ENCODE measurements around the gene TPI1.
A peak's percentile ranks its signal among the peaks of the same experiment; 100 is the strongest.
"Not testable (repeated sequence)": the region's sequence is repeated elsewhere in the genome, so short reads cannot be mapped to it uniquely, and the experiment has no call there.

Gene TPI1

DNA sequence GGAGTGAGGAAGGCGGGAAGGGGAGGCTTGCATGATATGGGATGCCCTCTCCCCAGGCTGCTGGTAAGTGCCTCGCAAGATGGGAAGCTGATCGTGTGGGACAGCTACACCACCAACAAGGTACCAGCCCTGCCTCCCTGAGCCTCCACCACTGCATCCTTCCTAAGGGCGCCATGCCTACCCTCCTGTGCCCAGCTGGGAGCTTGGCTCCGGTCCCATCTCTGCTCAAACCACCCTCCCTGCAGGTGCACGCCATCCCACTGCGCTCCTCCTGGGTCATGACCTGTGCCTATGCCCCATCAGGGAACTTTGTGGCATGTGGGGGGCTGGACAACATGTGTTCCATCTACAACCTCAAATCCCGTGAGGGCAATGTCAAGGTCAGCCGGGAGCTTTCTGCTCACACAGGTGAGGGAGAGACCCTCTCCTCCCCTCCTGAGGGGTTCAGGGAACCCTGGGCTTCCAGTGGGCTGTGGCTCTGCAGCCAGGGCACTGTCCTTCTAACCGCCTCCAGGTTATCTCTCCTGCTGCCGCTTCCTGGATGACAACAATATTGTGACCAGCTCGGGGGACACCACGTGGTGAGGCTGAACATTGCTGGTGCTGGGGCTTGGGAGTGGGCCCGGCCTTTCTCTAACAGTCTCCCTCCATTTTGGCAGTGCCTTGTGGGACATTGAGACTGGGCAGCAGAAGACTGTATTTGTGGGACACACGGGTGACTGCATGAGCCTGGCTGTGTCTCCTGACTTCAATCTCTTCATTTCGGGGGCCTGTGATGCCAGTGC, 24.0 kb upstream of the TPI1 start:
- DNase-seq (ENCODE audit: extremely low read depth in 1 of 2, low read depth in 1 of 2) = no peak

GRCh38 chr12:6845395-6845794, 21.9 kb upstream of the TPI1 start:
- no peak for DNase-seq (ENCODE audit: extremely low read depth in 1 of 2, low read depth in 1 of 2)

DNA sequence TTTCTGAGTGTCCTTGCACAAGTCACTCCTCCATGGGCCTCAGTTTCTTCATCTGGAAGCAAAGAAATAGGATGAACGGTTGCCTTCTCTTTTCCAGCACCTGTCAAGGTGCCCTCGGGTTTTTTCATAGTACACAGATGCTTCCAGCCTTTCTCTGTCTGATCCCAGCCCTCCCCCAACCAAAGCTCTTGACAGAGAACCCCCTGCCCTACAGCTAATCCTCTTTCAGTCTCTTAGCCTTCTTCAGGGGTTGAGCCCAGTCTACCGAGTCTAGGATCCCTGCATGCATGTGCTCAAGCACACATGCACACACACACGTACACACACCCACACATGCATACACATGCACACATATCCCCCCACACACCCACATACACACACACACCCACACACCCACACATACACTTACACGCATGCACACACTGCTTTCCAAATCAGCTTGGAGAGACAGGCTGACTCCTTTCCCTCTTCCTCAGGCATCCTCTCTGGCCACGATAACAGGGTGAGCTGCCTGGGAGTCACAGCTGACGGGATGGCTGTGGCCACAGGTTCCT, 20.9 kb upstream of the TPI1 start:
- DNase-seq (ENCODE audit: extremely low read depth in 1 of 2, low read depth in 1 of 2) = no peak

- DNase-seq (ENCODE audit: extremely low read depth in 1 of 2, low read depth in 1 of 2) = no peak
Observed at GRCh38 chr12:6847676-6848075, 19.7 kb upstream of the TPI1 start.

DNA sequence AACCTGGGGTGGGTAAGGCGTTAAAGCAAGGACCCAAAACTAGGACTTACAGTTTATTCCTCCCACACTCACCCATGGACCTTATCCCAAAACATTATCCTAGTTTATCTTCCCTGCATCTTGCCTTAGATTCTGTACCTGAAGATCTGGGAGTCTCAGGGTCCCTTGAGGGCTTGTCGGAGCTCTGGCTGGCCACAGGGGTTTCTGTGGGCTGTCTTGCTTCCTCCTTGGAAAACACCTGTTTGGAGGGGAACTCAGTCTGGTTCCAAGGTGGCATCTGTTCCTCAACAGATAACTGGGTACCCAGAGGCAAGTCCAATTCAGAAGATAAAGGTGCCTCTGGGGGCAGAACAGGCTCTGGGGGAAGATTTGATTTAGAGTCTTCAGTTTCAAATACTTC, 17.9 kb upstream of the TPI1 start:
- no peak for DNase-seq (ENCODE audit: extremely low read depth in 1 of 2, low read depth in 1 of 2)

GRCh38 chr12:6849976-6850560, 17.3 kb upstream of the TPI1 start:
- no peak for DNase-seq (ENCODE audit: extremely low read depth in 1 of 2, low read depth in 1 of 2)

DNA sequence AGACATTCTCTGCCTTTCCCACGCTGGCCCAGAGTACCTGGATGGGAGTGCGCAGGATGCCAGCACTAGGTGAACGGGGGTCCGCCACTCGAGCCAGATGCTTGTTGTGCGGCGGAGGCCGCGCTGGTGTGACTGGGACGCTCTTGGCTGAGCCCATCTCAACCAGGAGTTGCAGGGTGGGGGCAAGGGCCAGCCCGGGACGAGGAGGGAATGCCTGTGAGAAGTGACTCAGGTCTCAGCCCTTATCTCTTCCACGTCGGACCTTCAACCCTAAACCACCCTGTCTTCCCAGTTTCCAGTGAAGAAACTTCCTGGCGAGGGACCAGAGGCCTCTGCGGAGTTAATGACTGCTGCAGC, 16.6 kb upstream of the TPI1 start:
- no peak for DNase-seq (ENCODE audit: extremely low read depth in 1 of 2, low read depth in 1 of 2)

DNA sequence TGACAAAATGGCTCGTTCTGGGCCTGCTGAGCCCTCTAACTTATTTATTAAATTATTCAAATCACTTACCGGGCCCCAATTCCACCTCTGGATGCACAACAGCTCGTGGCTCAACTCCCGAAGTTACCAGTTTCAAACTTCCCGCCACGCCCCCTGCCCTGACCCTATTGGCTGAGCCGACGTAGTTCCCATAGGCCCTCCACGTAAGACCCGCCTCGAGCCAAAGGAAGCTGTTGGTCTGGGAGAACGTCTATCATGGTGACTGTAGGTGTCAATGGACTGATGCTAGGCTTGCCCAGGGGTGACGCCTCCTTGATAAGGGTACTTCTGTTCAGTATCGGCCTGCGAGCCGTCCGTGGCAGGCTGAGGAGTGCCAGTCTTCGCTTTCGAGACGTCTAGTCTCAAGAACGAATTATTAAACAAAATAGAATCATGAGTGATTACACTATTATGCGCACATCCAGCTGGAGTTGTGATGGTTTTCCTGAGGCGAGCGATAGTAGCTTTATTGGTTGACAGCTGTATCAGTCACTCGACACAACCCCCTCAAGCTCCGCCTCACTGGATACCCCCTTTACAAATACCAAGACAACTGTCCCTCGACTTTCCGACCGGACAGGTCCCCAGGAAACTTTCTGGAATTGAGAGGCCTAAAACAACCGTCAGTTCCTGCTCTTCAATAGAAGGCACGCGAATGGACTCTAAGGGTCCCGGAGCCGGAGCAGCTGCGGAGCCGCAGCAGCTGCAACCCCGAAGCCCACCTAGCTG, 16.0 kb upstream of the TPI1 start, which contains the start of gene CDCA3:
CDCA3 (minus strand) TSS at position 134 of the 768 bp plus-strand sequence. CDS start 334 bp downstream, outside the sequence.
- peak; percentile 80 to 84 for DNase-seq (ENCODE audit: extremely low read depth in 1 of 2, low read depth in 1 of 2)

- peak; percentile 95 for DNase-seq (ENCODE audit: extremely low read depth in 1 of 2, low read depth in 1 of 2)
Observed at GRCh38 chr12:6851921-6852650, 15.2 kb upstream of the TPI1 start, which contains the start of gene USP5. Gene USP5, plus strand, starts transcription at chr12:6852150. Its CDS starts 30 bp downstream, at chr12:6852180.

DNA sequence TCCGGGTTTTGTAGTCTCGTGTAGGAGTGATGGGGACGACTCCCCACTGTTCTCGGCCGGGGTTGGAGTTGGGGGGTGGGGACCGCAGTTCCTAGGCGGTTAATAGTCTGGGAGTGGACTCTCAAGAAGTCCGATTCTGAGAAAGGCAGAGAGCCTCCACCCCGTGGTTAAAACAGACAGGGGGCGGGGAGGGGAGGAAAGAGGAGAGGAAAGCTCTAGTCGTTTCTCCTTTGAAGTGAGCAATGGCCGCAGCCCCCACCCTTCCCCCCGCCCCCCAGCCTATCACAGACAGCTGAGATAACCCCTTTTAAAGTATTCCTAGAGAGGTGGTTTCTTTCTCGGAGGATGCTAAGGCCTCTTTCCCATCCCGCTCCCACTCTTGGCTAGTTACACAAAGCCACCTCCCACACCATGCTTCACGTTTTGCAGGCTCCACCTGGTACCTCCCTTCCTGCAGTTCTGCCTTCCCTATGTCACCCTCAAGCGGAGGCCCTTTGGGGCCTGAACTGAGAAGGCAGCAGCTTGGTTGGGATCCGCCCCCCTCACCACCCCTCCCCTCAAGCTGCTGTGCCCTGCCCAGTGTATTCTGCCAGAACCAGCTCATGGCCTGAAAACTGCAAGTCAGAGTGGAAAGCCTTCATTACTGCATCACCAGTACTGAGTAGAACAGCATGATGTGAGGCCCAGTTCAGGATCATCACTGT, 14.5 kb upstream of the TPI1 start:
- no peak for DNase-seq (ENCODE audit: extremely low read depth in 1 of 2, low read depth in 1 of 2)

DNA sequence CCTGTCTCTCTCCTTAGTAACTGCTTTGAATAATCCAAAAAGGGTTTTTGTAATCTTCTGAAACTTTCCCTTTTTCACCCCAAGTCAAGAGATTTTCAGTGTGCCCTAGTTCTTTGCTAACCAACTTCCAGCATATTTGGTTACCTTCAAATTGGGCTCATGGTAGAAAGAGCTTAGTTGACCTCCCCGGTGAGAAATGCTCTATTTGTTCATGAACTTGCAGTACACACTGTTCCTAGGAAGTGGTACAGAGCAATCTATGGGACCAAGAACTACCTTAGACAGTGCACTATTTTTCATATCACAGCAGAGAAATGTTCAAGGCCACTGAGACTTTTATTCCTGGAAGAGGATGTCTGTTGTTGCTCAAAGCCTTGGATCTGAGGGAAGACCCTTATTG, 13.7 kb upstream of the TPI1 start:
- no peak for DNase-seq (ENCODE audit: extremely low read depth in 1 of 2, low read depth in 1 of 2)

DNA sequence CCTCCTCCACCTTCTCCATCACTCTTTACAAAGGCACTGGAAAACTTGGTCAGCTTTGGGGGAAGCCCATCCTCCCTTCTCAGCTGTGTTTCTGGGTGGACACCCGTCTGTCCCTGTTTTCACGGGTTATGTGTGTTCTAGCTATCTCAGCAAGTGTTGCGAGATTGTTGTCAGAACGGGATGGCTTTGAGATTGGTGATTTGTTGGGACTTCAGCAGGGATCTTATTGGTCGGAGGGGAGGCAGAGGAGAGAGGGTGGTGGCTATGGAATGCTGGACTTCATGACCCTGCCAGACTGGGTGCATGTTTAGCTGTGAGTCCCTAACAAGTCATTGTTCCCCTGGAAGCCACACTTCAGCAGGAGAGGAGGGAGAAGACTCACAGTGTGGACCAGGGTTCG, 13.3 kb upstream of the TPI1 start:
- DNase-seq (ENCODE audit: extremely low read depth in 1 of 2, low read depth in 1 of 2) = no peak

- no peak for DNase-seq (ENCODE audit: extremely low read depth in 1 of 2, low read depth in 1 of 2)
Observed at GRCh38 chr12:6855322-6855721, 12.0 kb upstream of the TPI1 start.

- DNase-seq (ENCODE audit: extremely low read depth in 1 of 2, low read depth in 1 of 2) = no peak
Observed at GRCh38 chr12:6858799-6859198, 8.5 kb upstream of the TPI1 start.

DNA sequence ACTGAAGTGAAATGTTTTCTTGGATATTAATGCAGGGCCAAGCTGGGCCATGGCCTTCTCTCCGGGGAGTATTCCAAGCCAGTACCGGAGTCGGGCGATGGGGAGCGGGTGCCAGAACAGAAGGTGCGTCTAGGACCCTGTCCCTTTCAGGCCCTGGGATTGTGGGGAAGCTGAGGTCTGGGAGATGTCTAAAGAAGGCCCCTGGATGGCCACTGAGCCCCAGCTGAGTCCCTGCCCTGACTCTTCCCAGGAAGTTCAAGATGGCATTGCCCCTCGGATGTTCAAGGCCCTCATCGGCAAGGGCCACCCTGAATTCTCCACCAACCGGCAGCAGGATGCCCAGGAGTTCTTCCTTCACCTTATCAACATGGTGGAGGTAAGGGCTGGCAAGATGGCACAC, 7.2 kb upstream of the TPI1 start:
- DNase-seq (ENCODE audit: extremely low read depth in 1 of 2, low read depth in 1 of 2) = no peak

GRCh38 chr12:6860942-6861341, 6.4 kb upstream of the TPI1 start:
- DNase-seq (ENCODE audit: extremely low read depth in 1 of 2, low read depth in 1 of 2) = no peak

GRCh38 chr12:6861391-6861790, 5.9 kb upstream of the TPI1 start:
- no peak for DNase-seq (ENCODE audit: extremely low read depth in 1 of 2, low read depth in 1 of 2)

DNA sequence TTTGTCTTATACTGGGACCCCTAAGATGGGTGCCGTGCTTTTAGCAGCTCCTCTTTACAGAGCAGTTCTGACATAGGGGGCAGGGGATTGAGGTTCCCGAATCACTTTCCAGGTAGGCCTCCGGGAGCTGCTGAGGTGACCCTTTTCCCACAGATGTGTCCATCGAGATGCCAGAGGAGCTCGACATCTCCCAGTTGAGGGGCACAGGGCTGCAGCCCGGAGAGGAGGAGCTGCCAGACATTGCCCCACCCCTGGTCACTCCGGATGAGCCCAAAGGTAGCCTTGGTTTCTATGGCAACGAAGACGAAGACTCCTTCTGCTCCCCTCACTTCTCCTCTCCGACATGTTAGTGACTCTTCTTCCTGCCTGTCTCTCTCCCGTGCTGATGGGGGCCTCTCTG, 4.3 kb upstream of the TPI1 start:
- DNase-seq (ENCODE audit: extremely low read depth in 1 of 2, low read depth in 1 of 2) = no peak

DNA sequence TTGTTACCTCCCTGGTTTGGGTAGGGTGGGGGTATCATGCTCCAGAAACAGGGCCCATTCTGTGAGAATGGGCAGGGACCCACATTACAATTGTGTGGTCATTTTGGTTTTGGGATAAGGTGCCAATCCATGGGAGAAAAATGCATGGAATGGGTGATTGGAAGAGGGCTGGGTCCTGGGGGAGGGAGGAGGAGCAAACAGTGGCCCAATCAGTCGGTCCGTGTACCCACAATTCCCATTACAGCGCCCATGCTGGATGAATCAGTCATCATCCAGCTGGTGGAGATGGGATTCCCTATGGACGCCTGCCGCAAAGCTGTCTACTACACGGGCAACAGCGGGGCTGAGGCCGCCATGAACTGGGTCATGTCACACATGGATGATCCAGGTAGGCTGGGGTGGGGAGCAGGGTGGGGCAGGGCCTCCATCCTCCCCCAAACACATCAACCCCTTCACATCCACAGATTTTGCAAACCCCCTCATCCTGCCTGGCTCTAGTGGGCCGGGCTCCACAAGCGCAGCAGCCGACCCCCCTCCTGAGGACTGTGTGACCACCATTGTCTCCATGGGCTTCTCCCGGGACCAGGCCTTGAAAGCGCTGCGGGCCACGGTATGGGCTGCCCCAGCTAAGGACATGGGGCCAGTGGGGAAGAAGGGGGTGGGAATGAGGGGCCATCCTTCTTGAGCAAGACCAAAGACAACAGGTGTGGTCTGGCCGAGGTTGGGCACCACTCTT, 3.6 kb upstream of the TPI1 start:
- DNase-seq (ENCODE audit: extremely low read depth in 1 of 2, low read depth in 1 of 2) = no peak

DNA sequence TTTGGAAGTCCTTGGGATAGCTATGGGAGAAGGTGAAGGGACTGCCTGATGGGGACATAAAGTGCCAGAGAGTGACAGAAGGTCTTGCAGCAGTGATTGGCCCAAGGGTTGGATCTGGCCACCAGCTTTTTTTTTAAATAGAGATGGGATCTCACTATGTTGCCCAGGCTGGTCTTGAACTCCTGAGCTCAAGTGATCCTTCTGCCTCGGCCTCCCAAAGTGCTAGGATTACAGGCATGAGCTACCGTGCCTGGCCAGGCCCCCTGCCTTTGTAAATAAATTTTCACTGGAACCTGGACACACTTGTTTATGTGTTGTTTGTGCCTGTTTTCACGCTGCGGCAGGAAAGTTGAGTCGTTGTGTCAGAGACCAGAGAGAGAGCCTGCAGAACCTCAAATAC, 2.0 kb upstream of the TPI1 start:
- DNase-seq (ENCODE audit: extremely low read depth in 1 of 2, low read depth in 1 of 2) = not testable (repeated sequence)

Data from activated CD8-positive, alpha-beta memory T cell treated with anti-CD3 and anti-CD28 coated beads for 1 hour (primary cell).